ENCODE data around the gene CAMK1.
A peak's percentile ranks its signal among the peaks of the same experiment; 100 is the strongest.

The CAMK1 gene

GRCh38 chr3:9742560-9742959, 27.2 kb downstream of the CAMK1 start:
- DNase-seq (ENCODE audit: low read depth, low spot score): no peak

GRCh38 chr3:9739181-9739580, 30.6 kb downstream of the CAMK1 start:
- no peak for DNase-seq (ENCODE audit: low read depth, low spot score)

- no peak for DNase-seq (ENCODE audit: low read depth, low spot score)
Measured at GRCh38 chr3:9736831-9737230, 32.9 kb downstream of the CAMK1 start.

- no peak for DNase-seq (ENCODE audit: low read depth, low spot score)
Measured at GRCh38 chr3:9732740-9733115, 37.0 kb downstream of the CAMK1 start.

DNA sequence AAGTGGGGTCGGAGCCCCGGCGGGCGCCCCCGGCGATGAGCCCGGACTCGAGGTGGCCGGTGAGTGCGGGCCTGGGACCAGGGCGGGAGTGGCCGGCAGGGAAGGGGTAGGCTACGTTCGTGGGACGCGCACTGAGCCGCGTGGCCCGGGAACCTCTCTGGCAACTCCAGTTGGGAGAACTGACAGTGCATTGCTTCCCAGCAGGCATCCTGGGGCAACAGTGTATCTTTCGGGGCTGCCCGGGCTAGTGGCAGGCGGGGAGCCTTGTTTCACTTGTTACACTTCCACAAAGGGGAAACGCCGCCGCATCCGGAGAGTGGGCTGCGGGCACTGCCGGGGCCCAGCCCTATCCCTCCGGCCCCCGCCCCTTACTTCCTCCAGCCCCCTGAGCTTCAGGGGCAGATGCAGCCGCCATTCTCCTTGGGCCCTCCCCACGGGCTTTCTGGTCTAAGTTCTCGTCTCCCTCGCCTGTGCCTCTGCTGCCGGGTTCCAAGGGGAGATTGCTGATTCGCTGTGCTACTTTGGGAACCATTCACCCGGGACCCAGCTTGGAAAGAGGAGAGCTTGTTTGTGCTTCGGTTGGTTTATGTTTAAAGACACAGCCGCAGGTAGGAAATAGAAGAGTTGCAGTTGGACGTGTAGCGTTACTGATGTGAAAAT, 37.5 kb downstream of the CAMK1 start:
- no peak for DNase-seq (ENCODE audit: low read depth, low spot score)

- DNase-seq (ENCODE audit: low read depth, low spot score): peak; percentile 97
Measured at GRCh38 chr3:9731206-9732079, 38.3 kb downstream of the CAMK1 start, which contains the start of gene BRPF1. Gene BRPF1, plus strand, starts transcription at chr3:9731735. Its CDS starts 2,406 bp downstream, at chr3:9734141.

- no peak for DNase-seq (ENCODE audit: low read depth, low spot score)
Measured at GRCh38 chr3:9730657-9731205, 39.0 kb downstream of the CAMK1 start.

- no peak for DNase-seq (ENCODE audit: low read depth, low spot score)
Measured at GRCh38 chr3:9729419-9729818, 40.3 kb downstream of the CAMK1 start.

- DNase-seq (ENCODE audit: low read depth, low spot score): no peak
Measured at GRCh38 chr3:9727743-9728142, 42.0 kb downstream of the CAMK1 start.

DNA sequence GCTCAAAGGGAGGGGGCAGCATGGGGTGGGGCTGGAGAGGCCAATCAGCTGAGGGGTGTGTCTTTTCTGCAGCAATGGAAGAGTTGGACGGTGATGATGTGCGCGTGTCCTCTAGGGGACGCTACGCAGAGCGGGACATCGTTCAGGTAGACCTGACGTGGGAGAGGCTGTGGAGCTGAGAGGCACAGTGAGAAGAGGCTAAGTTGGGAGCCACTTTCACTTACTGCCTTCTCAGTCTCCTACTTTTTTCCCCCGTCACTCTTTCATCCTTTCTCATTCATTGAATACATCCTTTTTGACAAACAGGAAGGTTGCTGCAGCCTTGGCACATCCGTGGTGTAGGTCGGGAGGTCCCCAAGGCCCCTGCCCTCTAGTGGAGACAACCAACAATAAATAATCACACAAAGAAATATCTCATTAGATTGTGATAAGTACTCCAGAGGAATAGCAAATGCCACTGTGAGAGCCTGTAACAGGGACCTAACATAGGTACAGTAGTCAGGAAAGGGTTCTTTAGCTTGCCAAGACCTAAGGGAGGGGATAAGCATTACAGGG, 42.6 kb downstream of the CAMK1 start:
- DNase-seq (ENCODE audit: low read depth, low spot score): no peak

- DNase-seq (ENCODE audit: low read depth, low spot score): no peak
Measured at GRCh38 chr3:9725775-9726515, 43.8 kb downstream of the CAMK1 start.

DNA sequence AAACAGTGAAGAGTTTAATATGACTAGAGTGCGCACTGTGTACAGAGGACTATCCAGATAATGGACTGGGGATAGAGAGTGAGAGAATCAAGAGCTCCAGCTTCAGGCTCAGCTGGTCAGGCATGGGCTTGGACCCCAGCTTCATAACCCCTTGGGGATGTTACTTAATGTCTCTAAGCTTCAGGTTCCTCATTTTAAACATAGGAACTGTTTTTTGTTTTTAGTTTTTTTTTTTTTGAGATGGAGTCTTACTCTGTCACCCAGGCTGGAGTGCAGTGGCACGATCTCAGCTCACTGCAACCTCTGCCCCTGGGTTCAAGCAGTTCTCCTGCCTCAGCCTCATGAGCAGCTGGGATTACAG, 48.1 kb downstream of the CAMK1 start:
- DNase-seq (ENCODE audit: low read depth, low spot score): no peak

GRCh38 chr3:9721015-9721699, 48.6 kb downstream of the CAMK1 start:
- DNase-seq (ENCODE audit: low read depth, low spot score): no peak

DNA sequence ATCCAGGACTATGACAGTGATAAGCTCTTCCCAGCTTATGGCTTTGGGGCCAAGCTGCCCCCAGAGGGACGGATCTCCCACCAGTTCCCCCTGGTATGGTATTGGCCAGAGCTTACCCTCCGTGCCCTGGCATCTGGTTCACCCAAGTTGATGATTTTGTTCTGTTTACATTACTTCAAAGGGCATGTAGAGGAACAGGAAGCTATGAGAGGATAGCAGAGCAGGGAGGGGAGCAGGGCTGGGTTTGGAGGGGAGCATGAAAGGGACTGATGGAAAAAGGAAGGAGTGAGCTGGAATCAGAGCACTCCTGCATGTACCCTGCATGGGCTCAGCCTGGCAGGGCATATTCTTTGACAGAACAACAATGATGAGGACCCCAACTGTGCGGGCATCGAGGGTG, 51.6 kb downstream of the CAMK1 start:
- DNase-seq (ENCODE audit: low read depth, low spot score): no peak

DNA sequence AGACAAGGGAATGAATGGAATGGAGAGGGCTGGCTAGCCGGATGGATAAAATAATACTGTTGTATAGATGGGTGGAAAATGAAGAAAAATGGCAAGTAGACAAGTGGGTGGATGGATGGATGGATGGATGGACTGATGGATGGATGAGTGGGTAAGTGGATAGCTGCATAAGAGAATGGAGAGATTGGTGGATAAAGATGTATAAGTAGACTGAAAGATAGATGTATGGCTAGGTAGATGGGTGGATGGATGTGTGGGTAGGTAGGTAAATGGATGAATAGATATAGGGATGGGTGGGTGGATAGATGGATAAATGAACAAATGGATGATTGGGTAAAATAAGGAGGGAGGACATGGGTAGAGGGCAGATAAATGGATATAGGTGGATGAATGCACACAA, 52.2 kb downstream of the CAMK1 start:
- no peak for DNase-seq (ENCODE audit: low read depth, low spot score)

- no peak for DNase-seq (ENCODE audit: low read depth, low spot score)
Measured at GRCh38 chr3:9716801-9717555, 52.8 kb downstream of the CAMK1 start.

DNA sequence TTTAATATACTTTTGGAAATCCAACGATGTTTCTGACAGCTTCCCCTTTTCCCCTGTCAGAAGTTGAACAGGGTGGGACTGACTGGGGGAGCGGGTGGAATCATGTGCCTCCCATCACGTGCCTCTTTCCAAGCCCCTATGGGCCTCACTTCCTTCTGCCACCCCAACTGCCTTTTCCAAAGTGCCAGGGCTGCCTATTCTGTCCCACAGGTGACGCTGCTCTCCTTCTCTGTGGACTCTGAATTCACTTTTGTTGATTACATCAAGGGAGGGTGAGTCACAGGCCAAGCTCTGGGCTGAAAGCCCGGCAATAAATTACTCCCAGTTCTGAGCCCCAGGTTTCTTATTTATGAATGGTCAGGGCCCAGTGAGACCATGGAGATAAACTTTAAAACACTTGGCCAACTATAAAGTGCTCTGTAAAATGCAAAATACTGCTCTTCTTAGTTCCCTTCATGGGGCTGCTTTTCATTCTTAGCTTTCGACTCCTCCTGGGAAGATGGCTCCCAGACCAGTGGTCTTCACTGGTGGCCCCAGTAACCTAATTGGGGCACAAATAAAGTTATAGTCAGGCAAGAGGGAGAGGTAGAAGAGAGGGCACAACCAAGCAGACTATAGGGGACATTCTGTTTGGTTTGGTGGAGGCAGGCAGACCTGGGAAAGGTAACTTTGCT, 53.8 kb downstream of the CAMK1 start:
- no peak for DNase-seq (ENCODE audit: low read depth, low spot score)

GRCh38 chr3:9715136-9715535, 54.6 kb downstream of the CAMK1 start:
- no peak for DNase-seq (ENCODE audit: low read depth, low spot score)

DNA sequence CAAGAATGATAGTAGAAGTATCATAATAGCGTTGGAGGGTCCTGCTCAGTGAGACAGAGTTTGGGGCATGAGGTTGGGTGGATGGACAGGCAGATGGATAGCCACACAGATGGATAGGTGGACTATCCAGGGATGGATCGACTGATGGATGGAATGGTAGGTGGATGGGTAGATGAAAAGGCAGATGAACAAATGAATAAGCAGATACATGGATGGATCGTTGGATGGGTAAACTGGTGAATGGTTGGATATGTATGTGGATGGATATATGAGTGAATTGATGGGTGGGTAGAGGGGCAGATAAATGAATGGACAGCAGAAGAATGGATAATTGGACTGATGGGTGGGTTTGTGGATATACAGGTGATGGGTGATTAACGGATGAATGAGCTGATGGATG, 56.6 kb downstream of the CAMK1 start:
- no peak for DNase-seq (ENCODE audit: low read depth, low spot score)

GRCh38 chr3:9712415-9712814, 57.3 kb downstream of the CAMK1 start:
- no peak for DNase-seq (ENCODE audit: low read depth, low spot score)

Measured in brain pericyte (primary cell).